WTC11 (cell line): Measurements from ENCODE around the gene BAIAP3. TPM values are rescaled to one million over a fixed set of nuclear protein-coding genes. Genes with fewer than 3 reads are reported as not detected.
A peak's percentile ranks its signal among the peaks of the same experiment; 100 is the strongest.

Source experiments
- ATAC-seq: fragments of 200-7000 bp; cut with Tn5 transposase; 2 replicates; pipeline ENCODE4 v1.10.0; 2021; ENCODE audit warnings: mild to moderate bottlenecking, moderate library complexity
- CTCF ChIA-PET: fragments of 300-600 bp; sonication (Branson Sonifier 250); formaldehyde crosslinking; loops from one replicate; lab custom pipeline; 2021; ENCODE audit warnings: antibody characterized with exemption; lab: Charles Lee
- POLR2A ChIA-PET: fragments of 350-600 bp; sonication (Branson Sonifier 250); formaldehyde crosslinking; loops from one replicate; lab custom pipeline; 2021; ENCODE audit warnings: antibody characterized with exemption; lab: Charles Lee
- DNase-seq: peaks from one replicate; pipeline ENCODE4 v3.0.0; 2021; ENCODE audit warnings: low spot score
- H3K27ac Mint-ChIP-seq: 2 replicates; pipeline ENCODE4 v1.8.0; 2021; ENCODE audit warnings: mixed read lengths
- H3K27me3 Mint-ChIP-seq: 2 replicates; pipeline ENCODE4 v1.8.0; 2021; ENCODE audit warnings: low read depth, mild to moderate bottlenecking, moderate library complexity, mixed read lengths
- H3K36me3 Mint-ChIP-seq: 2 replicates; pipeline ENCODE4 v1.8.0; 2021; ENCODE audit warnings: mixed read lengths
- H3K4me1 Mint-ChIP-seq: 2 replicates; pipeline ENCODE4 v1.8.0; 2022; ENCODE audit warnings: mixed read lengths
- H3K4me3 Mint-ChIP-seq: 2 replicates; pipeline ENCODE4 v1.8.0; 2021; ENCODE audit warnings: mild to moderate bottlenecking, moderate library complexity, mixed read lengths
- H3K9me3 Mint-ChIP-seq: 2 replicates; pipeline ENCODE4 v1.8.0; 2021; ENCODE audit warnings: mixed read lengths
- ATF1 ChIP-seq: sonication (generic); formaldehyde crosslinking; IDR thresholded peaks from 2 replicates; pipeline ENCODE4 v1.8.1; 2023; ENCODE audit warnings: mild to moderate bottlenecking, moderate library complexity, missing genetic modification reagents
- CBFB ChIP-seq: sonication (generic); formaldehyde crosslinking; IDR thresholded peaks from 2 replicates; pipeline ENCODE4 v1.8.1; 2022; ENCODE audit warnings: mild to moderate bottlenecking, low read depth, missing genetic modification reagents
- FOXK1 ChIP-seq: sonication (generic); formaldehyde crosslinking; IDR thresholded peaks from 2 replicates; pipeline ENCODE4 v1.8.0; 2022; ENCODE audit warnings: mild to moderate bottlenecking, moderate library complexity, missing genetic modification reagents
- GTF2I ChIP-seq: fragments of 250-450 bp; sonication (Bioruptor Pico); conservative IDR thresholded peaks from 2 replicates; pipeline ENCODE4 v1.4.0; 2021; ENCODE audit warnings: mild to moderate bottlenecking
- JUN ChIP-seq: sonication (generic); formaldehyde crosslinking; IDR thresholded peaks from 2 replicates; pipeline ENCODE4 v1.8.0; 2023; ENCODE audit warnings: mild to moderate bottlenecking, missing genetic modification reagents
- MXD4 ChIP-seq: fragments of 250-450 bp; sonication (Bioruptor Pico); IDR thresholded peaks from 2 replicates; pipeline ENCODE4 v1.8.0; 2021; ENCODE audit warnings: mild to moderate bottlenecking, moderate library complexity, borderline replicate concordance
- SMAD4 ChIP-seq: sonication (generic); formaldehyde crosslinking; IDR thresholded peaks from 2 replicates; pipeline ENCODE4 v1.8.0; 2022; ENCODE audit warnings: mild to moderate bottlenecking, missing genetic modification reagents
- TEAD1 ChIP-seq: sonication (generic); formaldehyde crosslinking; IDR thresholded peaks from 2 replicates; pipeline ENCODE4 v1.8.0; 2022; ENCODE audit warnings: mild to moderate bottlenecking, missing genetic modification reagents
- TEAD4 ChIP-seq: sonication (generic); formaldehyde crosslinking; IDR thresholded peaks from 2 replicates; pipeline ENCODE4 v1.8.0; 2022; ENCODE audit warnings: mild to moderate bottlenecking, missing genetic modification reagents
- TP53 ChIP-seq: sonication (generic); formaldehyde crosslinking; IDR thresholded peaks from 2 replicates; pipeline ENCODE4 v1.8.1; 2023; ENCODE audit warnings: mild to moderate bottlenecking, missing genetic modification reagents
- ZBTB21 ChIP-seq: sonication (generic); formaldehyde crosslinking; IDR thresholded peaks from 2 replicates; pipeline ENCODE4 v1.8.1; 2023; ENCODE audit warnings: mild to moderate bottlenecking, missing genetic modification reagents, borderline replicate concordance
- ZNF232 ChIP-seq: sonication (generic); formaldehyde crosslinking; IDR thresholded peaks from 2 replicates; pipeline ENCODE4 v1.8.0; 2022; ENCODE audit warnings: mild to moderate bottlenecking, missing genetic modification reagents
- ZNF263 ChIP-seq: sonication (generic); formaldehyde crosslinking; IDR thresholded peaks from 2 replicates; pipeline ENCODE4 v1.8.1; 2022; ENCODE audit warnings: low read depth, mild to moderate bottlenecking, moderate library complexity, missing genetic modification reagents
- ZNF317 ChIP-seq: sonication (generic); formaldehyde crosslinking; IDR thresholded peaks from 2 replicates; pipeline ENCODE4 v1.8.1; 2023; ENCODE audit warnings: low read depth, mild to moderate bottlenecking, moderate library complexity, missing genetic modification reagents, borderline replicate concordance
- total RNA-seq: library from RNA; stranded (reverse); gene quantifications from 3 replicates; pipeline ENCODE4 v1.2.3, GENCODE V29; 2021
- TF ChIP-seq, protein P1 (sequence below): sonication (generic); formaldehyde crosslinking; conservative IDR thresholded peaks from 2 replicates; pipeline ENCODE4 v1.8.1; 2023; ENCODE audit warnings: mild to moderate bottlenecking, low read depth, missing genetic modification reagents, moderate library complexity
- TF ChIP-seq, protein P2 (sequence below): fragments of 250-450 bp; sonication (Bioruptor Pico); IDR thresholded peaks from 2 replicates; pipeline ENCODE4 v1.9.0; 2021; ENCODE audit warnings: moderate library complexity, mild to moderate bottlenecking, inconsistent platforms, borderline replicate concordance
- TF ChIP-seq, protein P3 (sequence below): sonication (generic); formaldehyde crosslinking; IDR thresholded peaks from 2 replicates; pipeline ENCODE4 v1.8.1; 2023; ENCODE audit warnings: mild to moderate bottlenecking, missing genetic modification reagents, borderline replicate concordance

BAIAP3 gene
- total RNA-seq, 1 experiment from 2014 or later, result 18.8 TPM

DNA sequence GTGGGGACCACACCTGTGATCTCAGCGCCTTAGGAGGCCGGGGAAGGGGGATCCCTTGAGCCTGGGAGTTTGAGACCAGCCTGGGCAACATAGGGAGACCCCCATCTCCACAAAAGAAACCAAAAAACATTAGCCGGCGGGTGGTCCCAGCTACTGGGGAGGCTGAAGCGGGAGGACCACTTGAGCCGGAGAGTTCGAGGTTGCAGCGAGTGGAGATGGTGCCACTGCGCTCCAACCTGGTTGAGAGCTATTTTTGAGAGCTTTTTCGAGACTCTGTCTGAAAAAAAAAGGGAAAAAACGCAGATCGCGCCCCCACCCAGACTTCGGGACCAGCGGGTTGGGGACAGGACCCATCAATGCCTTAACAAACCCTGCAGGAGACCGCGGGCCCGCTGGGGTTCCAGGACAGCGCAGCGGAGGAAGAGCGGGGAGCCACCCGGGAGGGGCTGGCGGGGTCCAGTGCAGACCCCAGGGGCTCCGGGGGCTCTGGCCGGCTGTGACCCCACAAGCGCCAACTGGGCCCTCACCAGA, 762 bp upstream of the BAIAP3 start:
- ATAC-seq (no peak), DNase-seq (no peak)
- H3K27ac Mint-ChIP-seq, result no peak overlapping the region
- ChIA-PET CTCF (interaction anchor here (1.3 to 3.2 kb wide), 6 partner anchors 10 to 373 kb away, joined by 3 to 13 read pairs (median 5); partner anchors contain the start of gene MAPK8IP3), POLR2A (interaction anchor here (0.8 to 1.6 kb wide), 6 partner anchors 9 to 43 kb away, joined by 3 to 6 read pairs (median 6); partner anchors contain the start of gene UBE2I)
- peaks cover 35% of the 10 kb centered on the region for H3K27me3 Mint-ChIP-seq
- no peaks in the 10 kb centered on the region for H3K9me3 Mint-ChIP-seq
- peaks cover 14% of the 10 kb centered on the region for H3K4me1 Mint-ChIP-seq
- no peak for TF ChIP-seq ATF1
- TF ChIP-seq ZNF232 (CRISPR knock-in tag), result no peak
- TF ChIP-seq ZNF263 (CRISPR knock-in tag), result peak; percentile 38; the same call in 1 of the 2 replicates
- H3K36me3 Mint-ChIP-seq, result no peaks in the 10 kb centered on the region
- peak overlapping the region; percentile 76 for H3K4me3 Mint-ChIP-seq

DNA sequence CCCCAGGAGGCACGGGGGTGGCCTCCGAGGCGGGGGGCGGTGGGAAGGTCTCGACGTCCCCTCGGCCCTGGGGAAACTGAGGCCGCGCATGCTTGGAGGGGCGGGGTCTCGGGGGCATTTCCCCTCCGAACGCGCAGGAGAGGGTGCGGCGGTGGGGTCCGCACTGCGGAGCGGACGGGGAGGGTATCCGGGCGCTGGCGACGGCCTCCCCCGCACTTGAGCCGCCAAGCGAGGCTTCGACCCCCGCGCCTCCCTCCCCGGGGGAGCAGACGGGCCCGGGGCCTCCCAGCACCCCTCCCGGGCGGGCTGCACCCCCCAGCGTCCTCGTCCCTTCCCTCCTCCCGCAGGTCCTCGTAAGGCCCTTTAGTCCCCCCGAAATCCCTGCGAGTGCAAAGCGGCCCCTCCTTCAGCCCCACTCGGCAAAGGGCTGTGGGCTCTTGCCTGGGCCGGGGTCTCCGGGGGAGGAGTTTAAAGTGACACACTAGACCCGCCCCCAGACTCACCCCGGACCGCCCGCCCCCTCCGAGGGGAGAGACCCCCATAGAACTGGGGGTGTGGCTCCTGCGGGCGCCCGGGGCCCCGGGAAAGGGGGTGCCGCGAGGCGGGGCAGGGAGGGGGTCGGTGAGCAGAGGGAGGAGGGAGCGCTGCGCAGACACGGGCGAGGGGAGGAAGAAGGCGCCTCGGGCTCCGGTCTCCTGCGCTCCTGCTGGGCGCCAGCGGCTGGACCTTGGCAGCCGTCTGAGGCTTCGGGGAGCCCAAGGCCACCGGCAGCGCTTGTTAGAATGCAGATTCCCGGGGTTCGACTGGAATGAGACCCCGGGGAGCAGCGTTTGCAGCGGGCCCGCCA, 632 bp downstream of the BAIAP3 start:
- ChIA-PET POLR2A (interaction anchor here (1.6 kb wide), 1 partner anchor 8 kb away, joined by 6 read pairs; no protein-coding TSS in a partner anchor), CTCF (interaction anchor here (0.6 to 3.2 kb wide), 5 partner anchors 8 to 33 kb away, joined by 3 to 12 read pairs (median 3); no protein-coding TSS in a partner anchor)
- TF ChIP-seq JUN (CRISPR knock-in tag), result 0 out of 2 replicates have a peak, but pooled peaks have one; percentile 23
- TF ChIP-seq GTF2I, result no peak
- Mint-ChIP-seq H3K27me3 (peaks cover 35% of the 10 kb centered on the region), H3K4me1 (peaks cover 14% of the 10 kb centered on the region), H3K27ac (no peak overlapping the region), H3K4me3 (peak overlapping the region; percentile 61), H3K9me3 (no peaks in the 10 kb centered on the region), H3K36me3 (no peaks in the 10 kb centered on the region)
- DNase-seq (peak; percentile 41), ATAC-seq (no peak)

DNA sequence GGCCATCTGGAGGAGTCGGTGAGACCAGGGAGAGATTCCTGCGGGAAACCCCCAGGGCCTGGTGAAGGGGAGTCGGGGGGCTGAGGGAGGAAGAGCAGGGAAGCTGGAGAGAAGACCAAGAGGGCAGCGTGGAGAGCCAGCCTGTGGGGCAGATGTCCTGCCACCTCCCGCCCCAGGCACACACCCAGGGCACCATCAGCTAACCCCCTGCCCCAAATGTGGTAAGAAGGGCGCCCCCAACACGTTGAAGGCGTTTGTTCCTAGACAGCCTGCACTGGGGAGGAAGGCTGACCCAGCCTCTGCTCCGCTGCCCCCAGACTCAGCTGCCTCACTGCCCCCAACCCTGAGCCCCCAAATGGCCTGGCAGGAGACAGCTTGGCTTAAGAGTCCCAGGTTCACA, 1.3 kb downstream of the BAIAP3 start:
- H3K27ac Mint-ChIP-seq, result no peak overlapping the region
- H3K4me1 Mint-ChIP-seq, result peaks cover 14% of the 10 kb centered on the region
- no peak for ATAC-seq
- peaks cover 35% of the 10 kb centered on the region for H3K27me3 Mint-ChIP-seq
- peak overlapping the region; percentile 61 for H3K4me3 Mint-ChIP-seq
- no peak for DNase-seq
- TF ChIP-seq TEAD1 (CRISPR knock-in tag), result no peak
- no peak for TF ChIP-seq CBFB
- no peak for TF ChIP-seq ZNF263 (CRISPR knock-in tag)
- no peak for TF ChIP-seq TEAD4
- TF ChIP-seq SMAD4 (CRISPR knock-in tag), result no peak
- no peaks in the 10 kb centered on the region for H3K9me3 Mint-ChIP-seq
- no peaks in the 10 kb centered on the region for H3K36me3 Mint-ChIP-seq
- ChIA-PET CTCF (interaction anchor here (0.6 to 4.3 kb wide), 4 partner anchors 9 to 29 kb away, joined by 3 to 19 read pairs (median 3); no protein-coding TSS in a partner anchor), POLR2A (interaction anchor here (0.6 kb wide), 1 partner anchor 33 kb away, joined by 6 read pairs; no protein-coding TSS in a partner anchor)

DNA sequence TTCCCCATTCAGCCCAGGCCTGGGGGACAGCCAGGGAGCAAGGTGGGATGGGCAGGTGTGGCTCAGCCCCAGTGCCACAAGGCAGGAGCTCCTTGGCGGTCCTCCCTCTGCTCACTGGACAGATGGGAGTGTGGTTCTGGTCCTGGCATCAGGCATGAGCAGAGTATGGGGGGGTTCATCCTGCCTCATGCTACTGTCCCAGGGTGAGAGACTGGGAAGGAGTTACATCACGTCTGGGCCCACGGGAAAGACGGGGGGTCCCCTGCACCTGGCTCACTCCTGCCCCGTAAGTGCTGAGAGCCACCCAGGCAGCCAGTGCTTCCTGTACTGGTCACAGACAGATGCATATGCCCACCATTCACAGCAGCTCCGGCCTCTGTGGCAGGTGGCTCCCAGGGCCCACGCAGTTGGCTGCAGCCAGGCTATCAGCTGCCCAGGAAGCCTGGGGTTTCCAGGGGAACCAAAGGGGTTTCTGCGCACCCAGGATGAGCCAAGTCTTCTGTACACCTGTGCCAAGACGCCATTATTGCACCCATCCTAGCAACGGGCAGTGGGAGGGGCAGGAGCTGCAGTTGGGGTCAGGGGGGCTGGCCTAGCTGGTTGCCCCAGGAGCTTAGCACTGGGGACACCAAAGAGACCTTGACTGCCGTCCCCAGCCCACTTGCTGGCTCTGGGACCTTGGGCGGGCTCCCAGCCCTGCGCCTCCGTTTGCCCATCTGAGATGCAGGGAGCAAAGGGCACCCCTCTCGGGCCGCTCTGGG, 1.9 kb downstream of the BAIAP3 start:
- Mint-ChIP-seq H3K36me3 (no peaks in the 10 kb centered on the region), H3K4me3 (no peak overlapping the region), H3K9me3 (no peaks in the 10 kb centered on the region), H3K4me1 (peaks cover 14% of the 10 kb centered on the region), H3K27me3 (peaks cover 35% of the 10 kb centered on the region), H3K27ac (no peak overlapping the region)
- DNase-seq, result no peak
- ChIA-PET POLR2A (interaction anchor here (0.6 kb wide), 1 partner anchor 33 kb away, joined by 6 read pairs; no protein-coding TSS in a partner anchor), CTCF (interaction anchor here (0.8 to 4.3 kb wide), 4 partner anchors 9 to 34 kb away, joined by 3 to 19 read pairs (median 4); no protein-coding TSS in a partner anchor)
- ATAC-seq, result no peak
- TF ChIP-seq, protein P1, sequence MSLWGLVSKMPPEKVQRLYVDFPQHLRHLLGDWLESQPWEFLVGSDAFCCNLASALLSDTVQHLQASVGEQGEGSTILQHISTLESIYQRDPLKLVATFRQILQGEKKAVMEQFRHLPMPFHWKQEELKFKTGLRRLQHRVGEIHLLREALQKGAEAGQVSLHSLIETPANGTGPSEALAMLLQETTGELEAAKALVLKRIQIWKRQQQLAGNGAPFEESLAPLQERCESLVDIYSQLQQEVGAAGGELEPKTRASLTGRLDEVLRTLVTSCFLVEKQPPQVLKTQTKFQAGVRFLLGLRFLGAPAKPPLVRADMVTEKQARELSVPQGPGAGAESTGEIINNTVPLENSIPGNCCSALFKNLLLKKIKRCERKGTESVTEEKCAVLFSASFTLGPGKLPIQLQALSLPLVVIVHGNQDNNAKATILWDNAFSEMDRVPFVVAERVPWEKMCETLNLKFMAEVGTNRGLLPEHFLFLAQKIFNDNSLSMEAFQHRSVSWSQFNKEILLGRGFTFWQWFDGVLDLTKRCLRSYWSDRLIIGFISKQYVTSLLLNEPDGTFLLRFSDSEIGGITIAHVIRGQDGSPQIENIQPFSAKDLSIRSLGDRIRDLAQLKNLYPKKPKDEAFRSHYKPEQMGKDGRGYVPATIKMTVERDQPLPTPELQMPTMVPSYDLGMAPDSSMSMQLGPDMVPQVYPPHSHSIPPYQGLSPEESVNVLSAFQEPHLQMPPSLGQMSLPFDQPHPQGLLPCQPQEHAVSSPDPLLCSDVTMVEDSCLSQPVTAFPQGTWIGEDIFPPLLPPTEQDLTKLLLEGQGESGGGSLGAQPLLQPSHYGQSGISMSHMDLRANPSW (CRISPR knock-in tag), result no peak
- TF ChIP-seq, protein P2, sequence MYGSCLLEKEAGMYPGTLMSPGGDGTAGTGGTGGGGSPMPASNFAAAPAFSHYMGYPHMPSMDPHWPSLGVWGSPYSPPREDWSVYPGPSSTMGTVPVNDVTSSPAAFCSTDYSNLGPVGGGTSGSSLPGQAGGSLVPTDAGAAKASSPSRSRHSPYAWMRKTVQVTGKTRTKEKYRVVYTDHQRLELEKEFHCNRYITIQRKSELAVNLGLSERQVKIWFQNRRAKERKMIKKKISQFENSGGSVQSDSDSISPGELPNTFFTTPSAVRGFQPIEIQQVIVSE, result no peak
- TF ChIP-seq, protein P3, sequence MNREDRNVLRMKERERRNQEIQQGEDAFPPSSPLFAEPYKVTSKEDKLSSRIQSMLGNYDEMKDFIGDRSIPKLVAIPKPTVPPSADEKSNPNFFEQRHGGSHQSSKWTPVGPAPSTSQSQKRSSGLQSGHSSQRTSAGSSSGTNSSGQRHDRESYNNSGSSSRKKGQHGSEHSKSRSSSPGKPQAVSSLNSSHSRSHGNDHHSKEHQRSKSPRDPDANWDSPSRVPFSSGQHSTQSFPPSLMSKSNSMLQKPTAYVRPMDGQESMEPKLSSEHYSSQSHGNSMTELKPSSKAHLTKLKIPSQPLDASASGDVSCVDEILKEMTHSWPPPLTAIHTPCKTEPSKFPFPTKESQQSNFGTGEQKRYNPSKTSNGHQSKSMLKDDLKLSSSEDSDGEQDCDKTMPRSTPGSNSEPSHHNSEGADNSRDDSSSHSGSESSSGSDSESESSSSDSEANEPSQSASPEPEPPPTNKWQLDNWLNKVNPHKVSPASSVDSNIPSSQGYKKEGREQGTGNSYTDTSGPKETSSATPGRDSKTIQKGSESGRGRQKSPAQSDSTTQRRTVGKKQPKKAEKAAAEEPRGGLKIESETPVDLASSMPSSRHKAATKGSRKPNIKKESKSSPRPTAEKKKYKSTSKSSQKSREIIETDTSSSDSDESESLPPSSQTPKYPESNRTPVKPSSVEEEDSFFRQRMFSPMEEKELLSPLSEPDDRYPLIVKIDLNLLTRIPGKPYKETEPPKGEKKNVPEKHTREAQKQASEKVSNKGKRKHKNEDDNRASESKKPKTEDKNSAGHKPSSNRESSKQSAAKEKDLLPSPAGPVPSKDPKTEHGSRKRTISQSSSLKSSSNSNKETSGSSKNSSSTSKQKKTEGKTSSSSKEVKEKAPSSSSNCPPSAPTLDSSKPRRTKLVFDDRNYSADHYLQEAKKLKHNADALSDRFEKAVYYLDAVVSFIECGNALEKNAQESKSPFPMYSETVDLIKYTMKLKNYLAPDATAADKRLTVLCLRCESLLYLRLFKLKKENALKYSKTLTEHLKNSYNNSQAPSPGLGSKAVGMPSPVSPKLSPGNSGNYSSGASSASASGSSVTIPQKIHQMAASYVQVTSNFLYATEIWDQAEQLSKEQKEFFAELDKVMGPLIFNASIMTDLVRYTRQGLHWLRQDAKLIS, result no peak
- no peak for TF ChIP-seq MXD4 (CRISPR knock-in tag)
- TF ChIP-seq ZNF317 (CRISPR knock-in tag), result no peak
- TF ChIP-seq TP53, result no peak
- no peak for TF ChIP-seq FOXK1
- no peak for TF ChIP-seq ZBTB21 (CRISPR knock-in tag)
